Activated T-helper 1 cell treated with Interleukin-2 at 50 U/mL for 16 hours (primary cell): ENCODE data around the gene MTUS2.
"Not testable (repeated sequence)": the region's sequence is repeated elsewhere in the genome, so short reads cannot be mapped to it uniquely, and the experiment has no call there.

Experiments used
- DNase-seq: peaks from one replicate; pipeline ENCODE4 v3.0.0-alpha.2; 2020; ENCODE audit warnings: low read depth

MTUS2 gene

GRCh38 chr13:29319451-29319850, 499.3 kb downstream of the MTUS2 start:
- DNase-seq: no peak

GRCh38 chr13:29323954-29324353, 503.8 kb downstream of the MTUS2 start:
- no peak for DNase-seq

GRCh38 chr13:29324601-29325000, 504.5 kb downstream of the MTUS2 start:
- no peak for DNase-seq

GRCh38 chr13:29328501-29328900, 508.4 kb downstream of the MTUS2 start:
- no peak for DNase-seq

GRCh38 chr13:29336356-29336755, 516.2 kb downstream of the MTUS2 start:
- DNase-seq: no peak

- no peak for DNase-seq
Measured at GRCh38 chr13:29339386-29340272, 519.5 kb downstream of the MTUS2 start.

GRCh38 chr13:29345860-29346582, 525.9 kb downstream of the MTUS2 start:
- DNase-seq: not testable (repeated sequence)

GRCh38 chr13:29355029-29355428, 534.9 kb downstream of the MTUS2 start:
- DNase-seq: no peak

GRCh38 chr13:29359181-29359580, 539.0 kb downstream of the MTUS2 start:
- no peak for DNase-seq

- DNase-seq: no peak
Measured at GRCh38 chr13:29361716-29362115, 541.6 kb downstream of the MTUS2 start.

- DNase-seq: no peak
Measured at GRCh38 chr13:29362849-29363604, 542.9 kb downstream of the MTUS2 start.

GRCh38 chr13:29369060-29369743, 549.1 kb downstream of the MTUS2 start:
- DNase-seq: no peak

GRCh38 chr13:29379281-29379680, 559.1 kb downstream of the MTUS2 start:
- DNase-seq: no peak

- no peak for DNase-seq
Measured at GRCh38 chr13:29379865-29380264, 559.7 kb downstream of the MTUS2 start.

- DNase-seq: no peak
Measured at GRCh38 chr13:29382021-29382420, 561.9 kb downstream of the MTUS2 start.

- no peak for DNase-seq
Measured at GRCh38 chr13:29383476-29383875, 563.3 kb downstream of the MTUS2 start.

- DNase-seq: no peak
Measured at GRCh38 chr13:29384466-29384865, 564.3 kb downstream of the MTUS2 start.

GRCh38 chr13:29384871-29385270, 564.7 kb downstream of the MTUS2 start:
- no peak for DNase-seq

GRCh38 chr13:29386246-29386645, 566.1 kb downstream of the MTUS2 start:
- DNase-seq: no peak

- DNase-seq: not testable (repeated sequence)
Measured at GRCh38 chr13:29390598-29390997, 570.5 kb downstream of the MTUS2 start.

GRCh38 chr13:29396446-29396845, 576.3 kb downstream of the MTUS2 start:
- DNase-seq: no peak

- DNase-seq: no peak
Measured at GRCh38 chr13:29397265-29397664, 577.1 kb downstream of the MTUS2 start.
